Fibroblast of skin of right biceps (primary cell): ENCODE data around the gene TMEM248.
"Not testable (repeated sequence)": the region's sequence is repeated elsewhere in the genome, so short reads cannot be mapped to it uniquely, and the experiment has no call there.

ENCODE experiments used
- DNase-seq: peaks from one replicate; pipeline ENCODE4 v3.0.0-alpha.2; 2013

TMEM248 gene, protein sequence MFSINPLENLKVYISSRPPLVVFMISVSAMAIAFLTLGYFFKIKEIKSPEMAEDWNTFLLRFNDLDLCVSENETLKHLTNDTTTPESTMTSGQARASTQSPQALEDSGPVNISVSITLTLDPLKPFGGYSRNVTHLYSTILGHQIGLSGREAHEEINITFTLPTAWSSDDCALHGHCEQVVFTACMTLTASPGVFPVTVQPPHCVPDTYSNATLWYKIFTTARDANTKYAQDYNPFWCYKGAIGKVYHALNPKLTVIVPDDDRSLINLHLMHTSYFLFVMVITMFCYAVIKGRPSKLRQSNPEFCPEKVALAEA

GRCh38 chr7:66920769-66921395 lies at the start of gene TMEM248:
Gene TMEM248 (plus strand): TSS chr7:66921225. CDS start chr7:66941866, 20,641 bp downstream.
- DNase-seq = peak; percentile 89

DNA sequence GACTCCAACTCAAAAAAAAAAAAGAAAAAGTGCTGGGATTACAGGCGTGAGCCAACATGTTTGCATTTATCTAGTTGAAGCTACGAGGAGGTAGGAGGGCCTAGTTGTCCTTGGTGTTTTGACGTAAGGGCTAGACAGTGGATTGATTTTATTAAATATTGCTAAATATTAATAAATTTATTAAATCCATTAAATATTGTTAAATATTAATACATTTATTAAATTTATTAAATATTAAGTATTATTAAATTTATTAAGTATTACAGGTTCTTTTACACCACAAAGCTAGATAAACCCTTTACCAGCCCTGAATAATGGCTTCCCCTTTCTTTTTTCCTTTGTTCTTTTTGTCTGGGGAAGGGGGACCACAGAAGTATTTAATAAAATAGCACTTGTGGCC lies 47.5 kb upstream of the TMEM248 start:
- no peak for DNase-seq

DNA sequence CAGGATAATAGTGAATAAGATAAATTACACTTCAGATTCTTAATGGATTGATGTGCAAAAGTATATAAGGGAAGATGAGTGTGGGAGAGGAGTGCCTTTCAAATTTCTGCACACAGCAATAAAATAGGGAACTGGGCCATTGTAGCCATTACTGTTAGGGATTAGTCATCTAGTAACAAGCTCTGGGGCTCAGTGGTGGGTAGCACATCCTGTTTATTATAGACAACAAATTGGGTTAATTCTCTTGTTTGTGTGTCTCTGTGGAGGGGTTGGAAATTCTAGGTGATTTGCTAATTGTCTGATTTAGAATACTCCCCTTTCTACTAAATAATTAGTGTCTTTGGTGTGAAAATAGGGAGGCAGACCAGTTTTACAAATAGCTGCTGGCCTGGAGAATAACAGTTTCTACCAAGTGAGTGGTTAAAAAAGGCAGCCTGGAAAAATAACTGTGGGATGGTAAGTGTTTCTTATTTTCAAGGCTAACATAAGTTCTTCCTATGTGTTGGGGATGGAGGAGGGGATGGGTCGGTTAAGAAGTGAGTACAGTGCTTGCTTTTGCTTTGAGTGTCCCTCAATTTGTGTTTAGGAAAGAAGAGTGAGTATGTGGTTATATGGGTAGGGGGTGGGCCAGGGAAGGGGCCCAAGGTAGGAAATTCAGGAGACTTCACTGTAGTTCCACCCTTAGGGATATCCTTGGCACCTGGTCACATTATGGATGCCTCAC lies 43.3 kb upstream of the TMEM248 start:
- peak; percentile 10 for DNase-seq

DNA sequence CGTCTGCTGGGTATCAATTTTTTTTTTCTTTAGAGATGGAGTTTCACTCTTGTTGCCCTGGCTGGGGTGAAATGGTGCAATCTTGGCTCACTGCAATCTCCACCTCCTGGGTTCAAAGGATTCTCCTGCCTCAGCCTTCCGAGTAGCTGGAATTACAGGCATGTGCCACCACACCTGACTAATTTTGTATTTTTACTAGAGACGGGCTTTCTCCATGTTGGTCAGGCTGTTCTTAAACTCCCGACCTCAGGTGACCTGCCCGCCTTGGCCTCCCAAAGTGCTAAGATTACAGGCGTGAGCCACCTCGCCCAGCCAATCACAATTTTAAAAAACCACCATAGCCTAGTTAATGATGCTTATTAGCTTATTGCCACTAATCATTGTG lies 42.7 kb upstream of the TMEM248 start:
- DNase-seq = not testable (repeated sequence)

DNA sequence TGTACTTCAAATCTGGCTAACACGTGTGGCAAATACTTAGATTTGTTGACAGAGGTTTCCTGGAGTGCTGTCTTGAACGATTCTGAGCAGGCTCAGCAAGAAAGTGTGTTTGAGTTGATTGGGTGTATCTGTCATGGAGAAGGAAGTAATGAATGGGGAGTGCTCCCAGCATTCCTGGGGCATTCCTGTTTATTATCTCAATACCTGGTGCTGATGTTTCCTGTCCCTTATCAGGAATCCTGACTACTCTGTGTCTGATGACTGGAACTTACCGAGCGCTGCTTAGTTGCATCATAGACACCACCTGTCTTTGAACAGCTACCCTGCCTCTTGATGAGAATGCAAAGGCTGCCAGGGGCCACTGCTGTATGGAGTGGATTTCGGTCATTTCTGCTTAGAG lies 41.0 kb upstream of the TMEM248 start:
- no peak for DNase-seq

DNA sequence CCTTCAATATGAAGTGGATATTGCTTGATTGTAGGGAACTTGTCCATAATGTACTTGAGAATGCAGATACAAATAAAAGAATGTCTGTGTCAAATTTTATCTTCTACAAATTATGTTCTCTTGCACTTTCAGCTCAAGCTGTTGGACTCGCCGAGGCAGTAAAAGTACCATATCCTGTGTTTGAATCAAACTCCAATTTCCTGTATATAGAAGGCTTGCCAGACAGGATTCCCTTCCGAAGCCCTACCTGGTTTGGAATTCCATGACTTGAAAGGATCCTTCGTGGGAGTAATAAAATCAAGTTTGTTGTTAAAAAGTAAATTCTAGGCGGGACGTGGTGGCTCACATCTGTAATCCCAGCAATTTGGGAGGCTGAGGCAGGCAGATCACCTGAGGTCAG lies 40.4 kb upstream of the TMEM248 start:
- not testable (repeated sequence) for DNase-seq

DNA sequence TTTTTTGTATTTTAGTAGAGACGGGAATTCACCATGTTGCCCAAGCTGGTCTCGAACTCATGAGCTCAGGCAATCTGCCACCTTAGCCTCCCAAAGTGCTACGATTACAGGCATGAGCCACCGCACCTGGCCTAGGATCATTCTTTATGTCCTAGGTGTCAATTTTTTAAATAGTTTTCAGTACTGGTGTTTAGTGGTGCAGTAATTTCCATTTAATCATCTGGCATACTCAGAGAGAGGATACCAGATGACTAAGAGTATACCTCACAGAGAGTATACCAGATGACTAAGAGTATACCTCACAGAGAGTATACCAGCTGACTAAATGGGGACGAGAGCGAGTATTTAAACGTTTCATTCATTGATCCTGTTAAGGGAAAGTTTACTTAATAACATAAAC lies 37.3 kb upstream of the TMEM248 start:
- peak; percentile 49 for DNase-seq

DNA sequence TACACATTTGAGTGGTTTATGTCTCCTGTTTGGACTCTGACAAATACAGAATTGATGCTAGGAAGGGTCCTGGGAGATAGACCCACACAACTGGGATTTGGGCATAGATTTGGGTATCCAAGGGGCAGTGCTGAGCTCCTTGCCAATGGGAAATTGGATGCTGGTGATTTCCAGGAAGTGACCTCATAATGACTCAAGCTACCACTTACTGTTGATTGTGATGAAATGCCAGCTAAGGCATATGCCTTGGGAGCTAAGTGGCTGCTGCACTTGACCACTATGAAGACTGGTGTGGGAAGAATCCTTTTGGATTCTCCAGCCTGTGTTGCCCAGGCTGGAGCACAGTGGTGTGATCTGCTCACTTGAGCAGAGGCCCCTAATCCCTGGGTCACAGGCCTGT lies 36.5 kb upstream of the TMEM248 start:
- DNase-seq = peak; percentile 31

GRCh38 chr7:66886152-66886551 lies 34.9 kb upstream of the TMEM248 start:
- no peak for DNase-seq

GRCh38 chr7:66888223-66888622 lies 32.8 kb upstream of the TMEM248 start:
- not testable (repeated sequence) for DNase-seq

DNA sequence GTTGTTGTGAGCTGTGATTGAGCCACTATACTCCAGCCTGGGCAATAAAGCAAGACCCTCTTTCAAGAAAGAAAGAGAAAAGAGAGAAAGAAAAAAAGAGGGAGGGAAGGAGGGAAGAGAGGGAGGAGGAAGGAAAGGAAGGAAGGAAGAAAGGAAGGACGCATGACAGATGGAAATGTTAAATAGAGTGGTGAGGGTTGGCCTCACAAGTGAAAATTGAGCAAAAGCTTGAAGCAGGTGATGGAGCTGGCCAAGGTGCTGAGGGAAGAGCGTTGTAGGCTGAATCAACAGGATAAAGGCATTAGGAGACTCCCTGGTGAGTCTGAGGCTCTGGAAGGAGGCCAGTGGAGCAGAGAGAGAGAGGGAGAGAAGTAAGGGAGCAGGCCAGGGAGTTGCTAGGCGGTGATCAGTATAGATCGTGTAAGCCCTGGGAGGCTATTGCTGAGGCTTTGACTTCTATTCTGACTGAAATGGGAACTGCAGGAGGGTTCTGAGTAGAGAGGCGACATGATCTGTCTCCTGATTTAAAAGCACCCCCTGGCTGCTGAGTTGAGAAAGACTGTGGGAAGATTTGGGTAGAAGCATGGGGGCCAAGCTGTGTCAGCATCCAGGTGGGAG lies 26.5 kb upstream of the TMEM248 start:
- DNase-seq = peak; percentile 39

DNA sequence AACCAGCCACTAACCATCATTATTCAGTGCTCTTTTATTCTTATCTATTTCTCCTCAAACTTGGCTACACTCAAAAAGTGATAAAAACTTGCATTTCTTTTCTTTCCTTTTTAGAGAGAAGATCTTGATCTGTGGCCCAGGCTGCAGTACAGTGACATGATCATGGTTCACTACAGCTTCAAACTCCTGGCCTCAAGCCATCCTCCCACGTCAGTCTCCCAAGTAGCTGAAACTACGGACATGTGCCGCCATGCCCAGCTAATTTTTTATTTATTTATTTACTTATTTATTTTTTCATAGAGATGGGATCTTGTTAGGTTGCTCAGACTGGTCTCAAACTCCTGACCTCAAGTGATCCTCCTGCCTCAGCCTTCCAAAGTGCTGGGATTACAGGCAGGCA lies 24.6 kb upstream of the TMEM248 start:
- DNase-seq = no peak

DNA sequence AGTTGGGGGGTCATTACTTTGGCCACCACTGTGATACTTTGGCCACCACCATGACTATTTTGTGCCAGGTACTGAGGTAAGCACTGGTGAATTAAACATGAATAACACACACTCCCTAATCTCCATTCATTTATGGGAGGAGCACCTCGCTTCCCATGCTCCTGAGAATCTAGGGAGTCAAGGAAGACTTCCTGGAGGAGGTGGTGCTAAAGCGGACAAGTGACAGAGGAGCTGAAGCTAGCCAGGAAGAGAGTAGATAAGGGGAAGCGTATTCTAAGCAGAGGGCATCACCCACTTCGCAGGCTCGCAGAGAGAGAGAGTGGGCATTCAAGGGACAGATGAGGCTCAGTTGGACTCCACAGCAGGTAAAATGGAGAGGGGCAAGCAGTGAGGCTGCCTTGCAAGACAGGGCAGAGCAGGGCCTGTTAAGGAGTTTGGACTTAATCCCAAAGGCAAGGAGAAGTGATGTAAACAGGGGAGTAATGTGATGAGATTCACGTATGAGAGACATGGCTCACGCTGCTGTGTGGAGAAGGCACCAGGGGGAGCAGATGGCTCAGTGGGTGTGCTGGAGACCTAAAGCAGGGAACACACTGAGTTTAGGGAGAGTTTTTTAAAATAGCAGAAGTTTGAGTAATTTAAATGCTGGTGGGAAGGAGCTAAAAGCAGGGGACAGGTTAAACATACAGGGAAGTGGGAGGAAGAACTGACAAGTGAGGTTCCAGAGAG lies 21.3 kb upstream of the TMEM248 start:
- no peak for DNase-seq

DNA sequence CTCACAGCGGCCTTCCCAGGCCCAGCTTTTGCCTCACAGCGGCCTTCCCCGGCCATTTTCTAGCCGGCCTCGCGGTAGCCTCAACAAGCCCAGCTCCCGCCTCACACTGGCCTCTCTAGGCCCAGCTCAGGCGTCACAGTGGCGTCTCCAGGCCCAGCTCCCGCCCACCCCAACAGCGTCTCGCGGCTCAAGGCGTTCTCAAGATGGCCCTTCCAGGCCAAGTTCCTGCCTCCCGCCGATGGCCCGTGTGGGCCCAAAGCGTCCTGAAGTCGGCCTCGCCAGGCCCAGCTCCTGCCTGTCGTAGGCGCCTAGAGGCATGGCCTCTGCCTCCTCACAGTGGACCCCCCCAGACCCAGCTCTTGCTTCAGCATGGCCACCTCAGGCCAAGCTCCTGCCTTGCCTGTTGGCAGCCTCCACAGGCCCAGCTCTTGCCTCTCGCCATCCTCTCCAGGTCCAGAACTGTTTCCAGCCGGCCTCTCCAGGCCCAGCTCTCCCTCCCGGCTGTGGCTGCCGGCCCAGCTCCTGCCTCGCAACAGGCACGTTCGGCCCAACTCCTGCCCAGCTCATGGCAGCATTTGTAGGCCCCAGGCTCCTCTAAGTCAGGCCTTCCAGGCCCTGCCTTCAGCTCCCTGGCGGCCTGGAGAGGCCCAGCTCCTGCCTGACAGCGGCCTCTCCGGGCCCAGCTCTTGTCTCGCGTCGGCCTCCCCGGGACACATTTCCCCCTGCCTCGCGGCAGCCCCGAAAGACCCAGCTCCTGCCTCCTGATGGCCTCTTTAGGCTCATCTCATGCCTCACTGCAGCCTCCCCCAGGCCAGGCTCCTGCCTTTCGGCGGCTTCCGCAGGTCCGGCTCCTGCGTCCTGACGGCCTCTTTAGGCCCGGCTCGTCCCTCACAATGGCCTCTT lies 18.8 kb upstream of the TMEM248 start:
- DNase-seq = no peak

DNA sequence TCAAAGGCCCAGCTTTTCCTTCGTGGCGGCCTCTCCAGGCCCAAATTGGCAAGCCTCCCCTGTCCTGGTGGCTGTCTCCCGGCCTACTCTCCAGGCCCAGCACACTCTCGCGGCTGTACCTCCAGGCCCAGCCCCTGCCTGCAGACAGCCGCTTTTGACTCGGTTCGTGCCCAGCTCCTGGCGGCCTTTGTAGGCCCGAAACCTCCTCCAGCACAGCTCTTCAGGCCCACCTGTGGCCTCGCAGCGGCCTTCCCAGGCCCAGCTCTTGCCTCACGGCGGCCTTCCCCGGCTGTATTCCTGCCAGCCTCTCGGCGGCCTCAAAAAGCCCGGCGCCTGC lies 18.2 kb upstream of the TMEM248 start:
- DNase-seq = no peak

DNA sequence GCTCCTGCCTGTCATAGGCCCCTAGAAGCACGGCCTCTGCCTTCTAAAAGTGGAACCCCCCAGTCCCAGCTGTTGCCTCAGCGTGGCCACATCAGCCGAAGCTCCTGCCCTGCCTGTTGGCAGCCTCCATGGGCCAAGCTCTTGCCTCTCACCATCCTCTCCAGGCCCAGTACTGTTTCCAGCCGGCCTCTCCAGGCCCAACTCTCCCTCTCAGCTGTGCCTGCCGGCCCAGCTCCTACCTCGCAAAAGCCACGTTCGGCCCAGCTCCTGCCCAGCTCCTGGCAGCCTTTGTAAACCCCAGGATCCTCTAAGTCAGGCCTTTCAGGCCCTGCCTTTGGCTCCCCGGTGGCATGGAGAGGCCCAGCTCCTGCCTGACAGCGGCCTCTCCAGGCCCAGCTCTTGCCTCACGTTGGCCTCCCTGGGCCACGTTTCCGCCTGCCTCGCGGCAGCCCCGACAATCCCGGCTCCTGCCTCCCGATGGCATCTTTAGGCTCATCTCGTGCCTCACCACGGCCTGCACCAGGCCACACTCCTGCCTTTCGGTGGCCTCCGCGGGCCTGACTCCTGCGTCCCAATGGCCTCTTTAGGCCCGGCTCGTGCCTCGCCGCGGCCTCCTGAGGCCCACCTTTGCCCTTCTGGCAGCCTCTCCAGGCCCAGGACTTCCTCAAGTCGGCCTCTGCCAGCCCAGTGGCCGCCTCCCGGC lies 17.5 kb upstream of the TMEM248 start:
- DNase-seq = no peak

- no peak for DNase-seq
Measured at GRCh38 chr7:66904063-66904593, 16.9 kb upstream of the TMEM248 start.

DNA sequence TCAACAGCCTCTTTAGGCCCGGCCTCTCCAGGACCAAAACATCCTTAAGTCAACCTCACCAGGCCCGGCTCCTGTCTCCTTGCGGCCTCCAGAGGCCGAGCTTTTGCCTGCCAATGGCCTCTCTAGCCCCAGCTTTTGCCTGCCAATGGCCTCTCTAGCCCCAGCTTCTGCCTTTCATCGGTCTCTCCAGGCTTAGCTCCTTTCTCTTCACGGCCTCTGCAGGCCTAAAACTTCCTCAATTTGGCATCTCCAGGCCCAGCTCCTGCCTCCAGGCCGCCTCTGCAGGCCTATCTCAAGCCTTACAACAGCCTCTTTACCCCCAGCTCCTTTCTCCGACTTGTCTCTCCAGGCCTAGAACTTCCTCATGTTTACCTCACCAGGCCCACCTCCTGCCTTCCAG lies 15.7 kb upstream of the TMEM248 start:
- no peak for DNase-seq

DNA sequence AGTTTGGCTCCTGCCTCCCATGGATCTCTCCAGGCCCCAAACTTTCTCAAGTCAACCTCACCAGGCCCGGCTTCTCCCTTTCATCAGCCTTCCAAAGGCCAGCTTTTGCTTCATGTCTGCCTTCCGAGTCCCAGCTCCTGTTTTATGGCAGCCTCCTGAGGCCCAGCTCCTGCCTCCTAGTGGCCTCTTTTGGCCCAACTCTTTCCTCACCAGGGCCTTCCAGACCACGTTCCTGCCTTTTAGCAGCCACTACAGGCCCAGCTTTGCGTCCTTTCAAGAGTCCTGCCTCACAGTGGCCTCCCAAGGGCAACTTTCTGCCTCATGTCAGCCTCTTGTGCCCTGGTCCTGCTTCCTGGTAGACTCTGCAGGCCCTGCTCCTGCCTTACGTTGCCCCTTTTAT lies 15.3 kb upstream of the TMEM248 start:
- DNase-seq = no peak

- no peak for DNase-seq
Measured at GRCh38 chr7:66907731-66908130, 13.3 kb upstream of the TMEM248 start.

- not testable (repeated sequence) for DNase-seq
Measured at GRCh38 chr7:66908598-66908997, 12.4 kb upstream of the TMEM248 start.
